PC-9 (cell line): ENCODE results near the gene CHRNA9. TPM values are rescaled to one million over a fixed set of nuclear protein-coding genes. Genes with fewer than 3 reads are reported as not detected.
A peak's percentile ranks its signal among the peaks of the same experiment; 100 is the strongest.

Experiments used
- BruUV-seq: library from RNA; stranded (reverse); fragments of 400-500 nt; replicated peaks from 2 replicates; lab custom pipeline; 2021; lab: Mats Ljungman, UMichigan
- CTCF ChIA-PET: fragments of 300-600 bp; sonication (Branson Sonifier 250); formaldehyde crosslinking; loops from one replicate; lab custom pipeline; 2022; ENCODE audit warnings: antibody characterized with exemption; lab: Charles Lee
- POLR2A ChIA-PET: fragments of 300-600 bp; sonication (Branson Sonifier 250); formaldehyde crosslinking; loops from one replicate; lab custom pipeline; 2022; ENCODE audit warnings: antibody characterized with exemption; ENCODE audit not compliant: unreplicated experiment; lab: Charles Lee
- DNase-seq, 2 experiments: peaks; one replicate each; pipeline versions ENCODE4 v3.0.0 to v3.0.0-alpha.2; 2015 to 2022; ENCODE audit warnings: mixed read lengths in 1 of 2
- H2AFZ ChIP-seq: fragments of 200-600 bp; sonication (generic); 2 replicates; pipeline ENCODE4 v1.8.1; 2017; ENCODE audit warnings: antibody characterized with exemption
- H3F3A ChIP-seq: fragments of 200-600 bp; sonication (generic); 2 replicates; pipeline ENCODE4 v1.8.1; 2017; ENCODE audit warnings: antibody characterized with exemption, mild to moderate bottlenecking, low read depth; ENCODE audit not compliant: insufficient read depth
- H3K27ac ChIP-seq: fragments of 200-600 bp; sonication (generic); 2 replicates; pipeline ENCODE4 v1.6.1; 2016; ENCODE audit warnings: mixed run types
- H3K27me3 ChIP-seq: fragments of 200-600 bp; sonication (generic); 2 replicates; pipeline ENCODE4 v1.6.1; 2016; ENCODE audit warnings: low read depth, mixed run types; ENCODE audit not compliant: insufficient read depth
- H3K36me3 ChIP-seq: fragments of 200-600 bp; sonication (generic); 2 replicates; pipeline ENCODE4 v1.6.1; 2016; ENCODE audit warnings: low read depth, mixed run types
- H3K4me1 ChIP-seq: fragments of 200-600 bp; sonication (generic); replicated peaks from 2 replicates; pipeline ENCODE4 v1.6.1; 2016; ENCODE audit warnings: mixed run types; ENCODE audit not compliant: insufficient read depth
- H3K4me2 ChIP-seq: fragments of 200-600 bp; sonication (generic); 2 replicates; pipeline ENCODE4 v1.6.1; 2017; ENCODE audit warnings: mixed run types
- H3K4me3 ChIP-seq: fragments of 200-600 bp; sonication (generic); 2 replicates; pipeline ENCODE4 v1.6.1; 2016; ENCODE audit warnings: mixed run types
- H3K79me2 ChIP-seq: fragments of 200-600 bp; sonication (generic); 2 replicates; pipeline ENCODE4 v1.6.1; 2017; ENCODE audit warnings: low read depth, mixed run types
- H3K9me2 ChIP-seq: fragments of 200-600 bp; sonication (generic); 2 replicates; pipeline ENCODE4 v1.8.1; 2017; ENCODE audit warnings: mild to moderate bottlenecking; ENCODE audit not compliant: insufficient read depth
- H3K9me3 ChIP-seq: fragments of 200-600 bp; sonication (generic); 2 replicates; pipeline ENCODE4 v1.8.1; 2016; ENCODE audit warnings: low read depth; ENCODE audit not compliant: insufficient read depth
- H4K20me1 ChIP-seq: fragments of 200-600 bp; sonication (generic); 2 replicates; pipeline ENCODE4 v1.8.1; 2017; ENCODE audit not compliant: insufficient read depth
- CTCF ChIP-seq: fragments of 200-600 bp; sonication (generic); conservative IDR thresholded peaks from 2 replicates; pipeline ENCODE4 v1.6.1; 2017; ENCODE audit warnings: mixed run types, antibody characterized with exemption, mild to moderate bottlenecking, moderate library complexity
- EZH2 ChIP-seq: fragments of 200-600 bp; sonication (generic); IDR thresholded peaks from 2 replicates; pipeline ENCODE4 v1.8.0; 2017; ENCODE audit warnings: antibody characterized with exemption, low read depth
- intact Hi-C: fragments of 100-400 bp; cut with micrococcal nuclease; formaldehyde crosslinking; loops from one replicate; pipeline ENCODE4 v1.10.0; 2022; ENCODE audit not compliant: unreplicated experiment
- total RNA-seq: library from RNA; stranded (reverse); gene quantifications from 2 replicates; pipeline ENCODE4 v1.2.3, GENCODE V29; 2021

Gene CHRNA9
- total RNA-seq, 1 experiment from 2014 or later, result not detected

- no peaks in the 10 kb centered on the region for H3K9me2 ChIP-seq
- H3K4me1 ChIP-seq, result peaks cover 29% of the 10 kb centered on the region
- POLR2A ChIA-PET, result no interaction called here
- no peaks in the 10 kb centered on the region for H3K9me3 ChIP-seq
- CTCF ChIA-PET, result interaction anchor here (0.5 kb wide), 1 partner anchor 84 kb away, joined by 3 read pairs; no protein-coding TSS in a partner anchor
- H2AFZ ChIP-seq, result no peak overlapping the region
- no peaks in the 10 kb centered on the region for H4K20me1 ChIP-seq
- peaks cover 11% of the 10 kb centered on the region; the same call in 1 of the 2 replicates for H3F3A ChIP-seq
- TF ChIP-seq CTCF, result no peak
- TF ChIP-seq EZH2, result no peak
- intact Hi-C loops, result no loop called here
- no peaks in the 10 kb centered on the region for H3K36me3 ChIP-seq
- no TSS peak for BruUV-seq
- H3K27me3 ChIP-seq, result no peaks in the 10 kb centered on the region
- no peak overlapping the region for H3K4me2 ChIP-seq
- H3K4me3 ChIP-seq, result no peak overlapping the region
- no peak for DNase-seq
- H3K27ac ChIP-seq, result no peak overlapping the region
- H3K79me2 ChIP-seq, result no peaks in the 10 kb centered on the region
Observed at GRCh38 chr4:40394236-40394635, 59.1 kb downstream of the CHRNA9 start.

GRCh38 chr4:40395166-40395900 is 60.2 kb downstream of the CHRNA9 start:
- Histone ChIP-seq H3K9me2 (no peaks in the 10 kb centered on the region), H3K36me3 (no peaks in the 10 kb centered on the region), H3K27me3 (no peaks in the 10 kb centered on the region), H3K4me2 (peak overlapping the region; percentile 76), H3K4me3 (no peak overlapping the region; the same call in 1 of the 2 replicates), H3K27ac (peak overlapping the region; percentile 67), H3K4me1 (peaks cover 29% of the 10 kb centered on the region), H4K20me1 (no peaks in the 10 kb centered on the region), H3K79me2 (no peaks in the 10 kb centered on the region), H2AFZ (no peak overlapping the region), H3K9me3 (no peaks in the 10 kb centered on the region), H3F3A (peaks cover 11% of the 10 kb centered on the region; the same call in 1 of the 2 replicates)
- no TSS peak for BruUV-seq
- ChIA-PET POLR2A (interaction anchor here (0.9 kb wide), 1 partner anchor 9 kb away, joined by 5 read pairs; no protein-coding TSS in a partner anchor), CTCF (interaction anchor here (0.6 to 1.2 kb wide), 2 partner anchors 9 to 61 kb away, joined by 3 to 5 read pairs; no protein-coding TSS in a partner anchor)
- TF ChIP-seq EZH2, result no peak
- no peak for TF ChIP-seq CTCF
- DNase-seq, result peak; percentile 51 to 61
- intact Hi-C loops, result no loop called here

- POLR2A ChIA-PET, result interaction anchor here (0.5 to 0.9 kb wide), 3 partner anchors 8 to 335 kb away, joined by 4 to 5 read pairs (median 5); no protein-coding TSS in a partner anchor
- H3K4me3 ChIP-seq, result peak overlapping the region; percentile 32; the same call in 1 of the 2 replicates
Observed at GRCh38 chr4:40395908-40396793, 61.0 kb downstream of the CHRNA9 start.

More at GRCh38 chr4:40395908-40396793, 61.0 kb downstream of the CHRNA9 start:
- Histone ChIP-seq H3K27me3 (no peaks in the 10 kb centered on the region), H3K4me1 (peaks cover 29% of the 10 kb centered on the region), H3K9me2 (no peaks in the 10 kb centered on the region), H3K27ac (peak overlapping the region; percentile 67), H2AFZ (no peak overlapping the region), H3K4me2 (peak overlapping the region; percentile 76), H4K20me1 (no peaks in the 10 kb centered on the region), H3K9me3 (no peaks in the 10 kb centered on the region), H3K36me3 (no peaks in the 10 kb centered on the region), H3F3A (peaks cover 11% of the 10 kb centered on the region; the same call in 1 of the 2 replicates), H3K79me2 (no peaks in the 10 kb centered on the region)
- intact Hi-C loops, result no loop called here
- TF ChIP-seq EZH2 (no peak), CTCF (no peak)
- CTCF ChIA-PET, result interaction anchor here (0.6 to 1.2 kb wide), 2 partner anchors 8 to 62 kb away, joined by 3 to 5 read pairs; no protein-coding TSS in a partner anchor
- DNase-seq, result peak; percentile 82 to 94
- BruUV-seq, result no TSS peak
